HepG2 (cell line): ENCODE data around the gene ATP5F1A. TPM values are rescaled to one million over a fixed set of nuclear protein-coding genes. Genes with fewer than 3 reads are reported as not detected.

Experiments
- ATAC-seq: fragments of 200-7000 bp; cut with Tn5 transposase; 3 replicates; pipeline ENCODE4 v1.9.1; 2020; ENCODE audit warnings: mild to moderate bottlenecking, moderate library complexity
- BruUV-seq: library from RNA; stranded (reverse); fragments of 400-500 nt; replicated peaks from 2 replicates; lab custom pipeline; 2021; lab: Mats Ljungman, UMichigan
- CTCF ChIA-PET: fragments of 300-600 bp; formaldehyde crosslinking; extraction: SDS; loops from one replicate; lab custom pipeline; 2021; ENCODE audit warnings: low total read pairs, inconsistent platforms, low intra/inter-chr PET ratio; lab: Yijun Ruan, JAX
- POLR2A ChIA-PET: fragments of 350-600 bp; sonication (Branson Sonifier 250); formaldehyde crosslinking; loops from one replicate; lab custom pipeline; 2020; ENCODE audit warnings: antibody characterized with exemption, inconsistent platforms; lab: Yijun Ruan, JAX
- DNase-seq: peaks from one replicate; pipeline ENCODE4 v3.0.0-alpha.2; 2015; ENCODE audit warnings: low spot score
- FAIRE-seq: peaks from 3 replicates; lab custom pipeline; 2011; peaks lifted over from hg19 to GRCh38; lab: Jason Lieb, UNC
- H2AFZ ChIP-seq: one replicate; pipeline ENCODE4 v1.6.1; 2011; ENCODE audit warnings: low read length, inconsistent platforms
- H3K27ac ChIP-seq: fragments of 300-600 bp; 3 replicates; pipeline ENCODE4 v1.8.0; 2011; ENCODE audit warnings: mixed run types, mild to moderate bottlenecking, mixed read lengths, low read length, inconsistent platforms; ENCODE audit not compliant: insufficient read depth; ENCODE audit errors: extremely low read length
- H3K27me3 ChIP-seq, 2 experiments: fragments of 200-600 bp in 1 of 2; 2 replicates in 1 of 2; 3 replicates in 1 of 2; pipeline versions ENCODE4 v1.6.0 to v1.8.0; 2011; ENCODE audit warnings: low read length in 2 of 2, mild to moderate bottlenecking in 2 of 2, moderate library complexity in 2 of 2, inconsistent platforms in 1 of 2; ENCODE audit not compliant: insufficient read depth in 2 of 2, control insufficient read depth in 1 of 2
- H3K36me3 ChIP-seq, 2 experiments: fragments of 200-600 bp in 1 of 2; replicated peaks in 1 of 2; 2 replicates in 1 of 2; 3 replicates in 1 of 2; pipeline versions ENCODE4 v1.5.1 to v1.8.0; 2011; ENCODE audit warnings: low read length in 2 of 2, inconsistent platforms in 1 of 2; ENCODE audit not compliant: insufficient read depth in 2 of 2, control insufficient read depth in 1 of 2
- H3K4me1 ChIP-seq: 2 replicates; pipeline ENCODE4 v1.5.1; 2012; ENCODE audit warnings: low read length, inconsistent platforms; ENCODE audit not compliant: insufficient read depth
- H3K4me2 ChIP-seq: 2 replicates; pipeline ENCODE4 v1.6.0; 2011; ENCODE audit warnings: low read depth, low read length, inconsistent platforms
- H3K4me3 ChIP-seq, 3 experiments: fragments of 200-600 bp in 1 of 3; sonication (generic), shearing (Covaris generic) in 1 of 3; replicated peaks in 1 of 3; 2 replicates each; pipeline ENCODE4 v1.5.1; 2011 to 2016; ENCODE audit warnings: low read length in 3 of 3, inconsistent platforms in 2 of 3, low read depth in 2 of 3, mild to moderate bottlenecking in 2 of 3, control low read depth in 1 of 3, mixed read lengths in 1 of 3; ENCODE audit not compliant: insufficient read depth in 1 of 3
- H3K79me2 ChIP-seq: one replicate; pipeline ENCODE4 v1.6.1; 2011; ENCODE audit warnings: low read length, inconsistent platforms; ENCODE audit not compliant: insufficient read depth
- H3K9ac ChIP-seq: 2 replicates; pipeline ENCODE4 v1.6.0; 2011; ENCODE audit warnings: mild to moderate bottlenecking, low read depth, low read length, inconsistent platforms; ENCODE audit not compliant: insufficient read depth
- H3K9me3 ChIP-seq: 2 replicates; pipeline ENCODE4 v1.5.1; 2012; ENCODE audit warnings: mild to moderate bottlenecking, low read length
- H4K20me1 ChIP-seq: 2 replicates; pipeline ENCODE4 v1.6.0; 2011; ENCODE audit warnings: inconsistent platforms, mild to moderate bottlenecking, low read length, moderate library complexity; ENCODE audit not compliant: insufficient read depth
- ARID4A ChIP-seq: sonication (generic); formaldehyde crosslinking; IDR thresholded peaks from 2 replicates; pipeline ENCODE4 v1.5.0; 2020; ENCODE audit warnings: mild to moderate bottlenecking, missing genetic modification reagents, borderline replicate concordance
- CAMTA2 ChIP-seq: sonication (generic); formaldehyde crosslinking; IDR thresholded peaks from 2 replicates; pipeline ENCODE4 v1.4.0; 2020; ENCODE audit warnings: mild to moderate bottlenecking, missing genetic modification reagents, borderline replicate concordance
- CEBPG ChIP-seq: IDR thresholded peaks from 2 replicates; pipeline ENCODE4 v1.6.1; 2016
- HNF4A ChIP-seq: sonication (generic); formaldehyde crosslinking; IDR thresholded peaks from 2 replicates; pipeline ENCODE4 v1.4.0; 2020; ENCODE audit warnings: missing genetic modification reagents
- NR0B2 ChIP-seq: sonication (generic); formaldehyde crosslinking; IDR thresholded peaks from 2 replicates; pipeline ENCODE4 v1.4.0; 2020; ENCODE audit warnings: mild to moderate bottlenecking, missing genetic modification reagents
- SPEN ChIP-seq: sonication (generic); formaldehyde crosslinking; IDR thresholded peaks from 2 replicates; pipeline ENCODE4 v1.5.1; 2020; ENCODE audit warnings: low read depth, mild to moderate bottlenecking, missing genetic modification reagents
- THAP11 ChIP-seq: IDR thresholded peaks from 2 replicates; pipeline ENCODE4 v1.6.1; 2016; ENCODE audit warnings: missing biosample characterization, missing genetic modification reagents
- ZFP82 ChIP-seq: sonication (generic); formaldehyde crosslinking; IDR thresholded peaks from 2 replicates; pipeline ENCODE4 v1.5.1; 2020; ENCODE audit warnings: mild to moderate bottlenecking, missing genetic modification reagents, borderline replicate concordance
- ZNF530 ChIP-seq: sonication (generic); formaldehyde crosslinking; IDR thresholded peaks from 2 replicates; pipeline ENCODE4 v1.5.0; 2020; ENCODE audit warnings: low read depth, mild to moderate bottlenecking, missing genetic modification reagents
- ZNF790 ChIP-seq: sonication (generic); formaldehyde crosslinking; IDR thresholded peaks from 2 replicates; pipeline ENCODE4 v1.8.0; 2022; ENCODE audit warnings: missing genetic modification reagents, mild to moderate bottlenecking, borderline replicate concordance
- ZNF879 ChIP-seq: sonication (generic); formaldehyde crosslinking; IDR thresholded peaks from 2 replicates; pipeline ENCODE4 v1.8.1; 2023; ENCODE audit warnings: missing genetic modification reagents
- WGBS: methylation state at CpG from one replicate; pipeline ENCODE4 v1.1.6; 2017; ENCODE audit warnings: low lambda C conversion rate; 5-methylcytosine and 5-hydroxymethylcytosine counted together
- in situ Hi-C: cut with HindIII; loops from 2 replicates; pipeline ENCODE4 v1.10.0; 2017; ENCODE audit warnings: low pct_unique_long_range_greater_than_20kb; ENCODE audit not compliant: extremely low pct_ligation_motif_present
- intact Hi-C: fragments of 100-400 bp; cut with micrococcal nuclease; formaldehyde crosslinking; loops from one replicate; pipeline ENCODE4 v1.10.0; 2022; ENCODE audit not compliant: unreplicated experiment
- polyA plus RNA-seq, 8 experiments: library from polyadenylated mRNA; depleted of rRNA in 3 of 8; stranded (reverse) in 7 of 8; unstranded in 1 of 8; fragments of >200 nt; fragmentation: Illumina TruSeq in 4 of 8; extraction: Trizol in 4 of 8; gene quantifications; 2 replicates each; pipeline versions ENCODE4 v1.2.1 to v1.2.3, GENCODE V29; 2011 to 2016; ENCODE audit warnings: low read depth in 4 of 8, missing spikeins in 1 of 8, mixed read lengths in 1 of 8; ENCODE audit not compliant: insufficient read depth in 1 of 8
- total RNA-seq, 5 experiments: library from RNA; depleted of rRNA; stranded (reverse); fragments of >200 nt; fragmentation: Illumina TruSeq; extraction: Trizol; gene quantifications; 2 replicates each; pipeline ENCODE4 v1.2.3, GENCODE V29; 2016; ENCODE audit warnings: low read depth in 1 of 5

ATP5F1A gene
- total and polyA plus RNA-seq, 2 of the 13 experiments (the other 11 are each of a cell fraction or from before 2014, with no cell fraction given): 459 to 922 TPM

GRCh38 chr18:46072959-46073358 lies 25.1 kb downstream of the ATP5F1A start:
- no peak overlapping the region for H3K4me2 ChIP-seq
- no peak overlapping the region for H2AFZ ChIP-seq
- ATAC-seq: peak; percentile 7
- TF ChIP-seq THAP11 (CRISPR knock-in tag) (no peak), HNF4A (CRISPR knock-in tag) (0 out of 2 replicates have a peak, but pooled peaks have one; percentile 14), ZNF530 (CRISPR knock-in tag) (no peak), ZNF879 (CRISPR knock-in tag) (no peak), CEBPG (CRISPR knock-in tag) (no peak), CAMTA2 (CRISPR knock-in tag) (no peak)
- FAIRE-seq: no peak
- peaks cover 21% of the 10 kb centered on the region for H3K4me1 ChIP-seq
- H3K4me3 ChIP-seq: no peak overlapping the region
- in situ Hi-C loops: loop anchor here (5.0 to 10.0 kb wide), 2 partner anchors 106 to 378 kb away; partner anchors contain the start of gene EPG5
- 39% methylated on average over 3 of the region's 3 CpGs for WGBS
- 0 out of 5 replicates have a peak, but pooled peaks cover 0 to 4% of the 10 kb centered on the region in 2 experiments for H3K36me3 ChIP-seq
- intact Hi-C loops: loop anchor here (1.0 to 10.0 kb wide), 4 partner anchors 106 to 408 kb away; partner anchors contain the start of gene EPG5
- H4K20me1 ChIP-seq: peaks cover 9% of the 10 kb centered on the region; the same call in 1 of the 2 replicates
- H3K9me3 ChIP-seq: no peaks in the 10 kb centered on the region
- no peaks in the 10 kb centered on the region for H3K79me2 ChIP-seq
- DNase-seq: no peak
- H3K27ac ChIP-seq: no peak overlapping the region
- no peak overlapping the region for H3K9ac ChIP-seq
- ChIA-PET CTCF (interaction anchor here (1.4 to 1.6 kb wide), 2 partner anchors 99 to 382 kb away, joined by 3 to 4 read pairs; no protein-coding TSS in a partner anchor), POLR2A (interaction anchor here (1.0 to 1.2 kb wide), 3 partner anchors 24 to 31 kb away, joined by 3 to 5 read pairs (median 4); partner anchors contain the start of gene HAUS1)
- BruUV-seq: no TSS peak
- peaks cover 12 to 39% of the 10 kb centered on the region in 2 experiments; a peak in 4 of 5 replicates for H3K27me3 ChIP-seq

GRCh38 chr18:46072376-46072867 lies 25.7 kb downstream of the ATP5F1A start:
- Histone ChIP-seq H3K27me3 (peaks cover 12 to 39% of the 10 kb centered on the region in 2 experiments; a peak in 4 of 5 replicates), H3K36me3 (0 out of 5 replicates have a peak, but pooled peaks cover 0 to 3% of the 10 kb centered on the region in 2 experiments), H3K27ac (no peak overlapping the region), H3K4me1 (peaks cover 21% of the 10 kb centered on the region), H3K4me3 (peak overlapping the region; percentile 54 to 72 (median 54); a peak in 5 of 6 replicates), H3K9ac (peak overlapping the region; percentile 54), H3K79me2 (no peaks in the 10 kb centered on the region), H2AFZ (no peak overlapping the region), H3K9me3 (no peaks in the 10 kb centered on the region), H3K4me2 (peak overlapping the region; percentile 77), H4K20me1 (peaks cover 9% of the 10 kb centered on the region; the same call in 1 of the 2 replicates)
- peak; percentile 8 for ATAC-seq
- BruUV-seq: no TSS peak
- CTCF ChIA-PET: no interaction called here
- in situ Hi-C loops: loop anchor here (5.0 to 10.0 kb wide), 2 partner anchors 105 to 378 kb away; partner anchors contain the start of gene EPG5
- no peak for DNase-seq
- FAIRE-seq: no peak
- POLR2A ChIA-PET: no interaction called here
- 70% methylated on average over 11 of the region's 25 CpGs for WGBS
- intact Hi-C loops: loop anchor here (2.0 to 10.0 kb wide), 3 partner anchors 105 to 408 kb away; partner anchors contain the start of gene EPG5
- TF ChIP-seq SPEN (CRISPR knock-in tag) (no peak), ZNF790 (CRISPR knock-in tag) (no peak), NR0B2 (CRISPR knock-in tag) (no peak), ARID4A (CRISPR knock-in tag) (no peak), ZFP82 (CRISPR knock-in tag) (no peak)
